Heart left ventricle (tissue), 16 donors: ENCODE results near the gene LRRTM4. TPM values are rescaled to one million over a fixed set of nuclear protein-coding genes. Genes with fewer than 3 reads are reported as not detected.
"Not testable (repeated sequence)": the region's sequence is repeated elsewhere in the genome, so short reads cannot be mapped to it uniquely, and the experiment has no call there.

Experiments used
- ATAC-seq, 4 donors: fragments of 200-7000 bp; cut with Tn5 transposase; one replicate each; pipeline ENCODE4 v1.9.1; 2020 to 2022; ENCODE audit warnings: moderate library complexity in 4 of 4, mild to moderate bottlenecking in 3 of 4, moderate number of reproducible peaks in 1 of 4
- DNase-seq, 5 donors: peaks; one replicate each; pipeline ENCODE4 v3.0.0-alpha.2; 2020
- H3K27ac ChIP-seq, 12 donors: fragments of 200-600 bp; sonication (generic) in 4 of 12; one replicate each; pipeline versions ENCODE4 v1.5.0 to v1.8.0; 2016 to 2022; ENCODE audit warnings: mild to moderate bottlenecking in 2 of 12
- H3K27me3 ChIP-seq, 9 donors: fragments of 200-600 bp; sonication (generic) in 2 of 9; one replicate each; pipeline versions ENCODE4 v1.5.1 to v1.8.0; 2016 to 2022; ENCODE audit warnings: mild to moderate bottlenecking in 3 of 9
- H3K36me3 ChIP-seq, 9 donors: fragments of 200-600 bp; sonication (generic) in 2 of 9; one replicate each; pipeline versions ENCODE4 v1.5.0 to v1.8.0; 2018 to 2022; ENCODE audit warnings: mild to moderate bottlenecking in 2 of 9
- H3K4me1 ChIP-seq, 12 donors: fragments of 200-600 bp; sonication (generic) in 4 of 12; one replicate each; pipeline versions ENCODE4 v1.5.0 to v1.8.0; 2016 to 2022; ENCODE audit warnings: mild to moderate bottlenecking in 3 of 12
- H3K4me3 ChIP-seq, 12 donors: fragments of 200-600 bp; sonication (generic) in 4 of 12; one replicate each; pipeline versions ENCODE4 v1.5.0 to v1.8.0; 2017 to 2022; ENCODE audit warnings: mild to moderate bottlenecking in 9 of 12, moderate library complexity in 4 of 12
- H3K9me3 ChIP-seq, 12 donors: fragments of 200-600 bp; sonication (generic) in 4 of 12; one replicate each; pipeline versions ENCODE4 v1.5.0 to v1.8.0; 2016 to 2022; ENCODE audit warnings: mild to moderate bottlenecking in 1 of 12
- POLR2A ChIP-seq, 2 donors: fragments of 450-650 bp; IDR thresholded peaks; one replicate each; pipeline ENCODE4 v1.6.1; 2017; ENCODE audit warnings: antibody characterized with exemption in 2 of 2, mild to moderate bottlenecking in 2 of 2, moderate library complexity in 2 of 2
- WGBS, 4 donors: extraction: QIAGEN DNeasy Blood & Tissue Kit in 2 of 4; methylation state at CpG; one replicate each; pipeline versions ENCODE4 v1.1.5 to v1.1.7; 2013 to 2018; 5-methylcytosine and 5-hydroxymethylcytosine counted together
- intact Hi-C, 10 donors: fragments of 100-400 bp; cut with DNase I; formaldehyde crosslinking; loops; one replicate each; pipeline versions ENCODE4 v1.11.1 to v1.14.2; 2022
- polyA plus RNA-seq, 2 donors: library from polyadenylated mRNA; stranded (reverse); fragments of 200-250 nt; gene quantifications; one replicate each; pipeline ENCODE4 v1.2.3, GENCODE V29; 2013
- total RNA-seq, 9 donors: library from RNA; depleted of rRNA in 2 of 9; stranded (reverse); fragments of >200 nt in 2 of 9; fragmentation: NEBNext Ultra II Directional in 3 of 9; extraction: Animal tissue kit (Norgen Biotek cat#: 25700) in 3 of 9; gene quantifications; one replicate each; pipeline versions ENCODE4 v1.1.0 to v1.2.4, GENCODE V29; 2016 to 2023
- TF ChIP-seq, protein P1 (sequence below), 12 donors: fragments of 200-600 bp; sonication (generic) in 4 of 12; IDR thresholded peaks; one replicate each; pipeline versions ENCODE4 v1.5.0 to v1.8.0; 2018 to 2022; ENCODE audit warnings: antibody characterized with exemption in 12 of 12, mild to moderate bottlenecking in 5 of 12
- donor health status: ischemic (EF 13 %, LVEDD 7.1; RV severe dilation, severe dysfunction).
- donor health status: healthy with polysubstance abuse.
- donor health status: DM: no; HTN: yes; CAD: no.
- donor health status: DM: no; HTN: no; CAD: no.
- donor health status: ischemic (EF 25% LVEDD 6.9; RV normal size, moderate dysfunction).
- donor health status: ischemic (EF 25% LVEDD 5.7; RV mildly dilated, moderate dysfunction).
- donor health status: healthy.
- donor health status: DM: yes; HTN: yes; CAD: no.
- donor health status: ischemic (EF 35%, LVEDD 5.7; RV mildly dilated, moderate dysfunction).
- donor health status: nonischemic (EF 11% LVEDD 7.7; RV severe dilation, severe dysfunction).
- donor health status: DM: yes; HTN: yes; CAD: no.
- donor health status: PGD.
- donor health status: ischemic (EF 29% LVEDD 5.4; RV normal size, mild dysfunction).
- donor health status: nonischemic (EF 23%, LVEDD 6.1; RV moderate dilation, normal function).

The LRRTM4 gene
- total and polyA plus RNA-seq, 11 donors = 0.15 to 1.3 (median 0.50) TPM; not detected in 1

DNA sequence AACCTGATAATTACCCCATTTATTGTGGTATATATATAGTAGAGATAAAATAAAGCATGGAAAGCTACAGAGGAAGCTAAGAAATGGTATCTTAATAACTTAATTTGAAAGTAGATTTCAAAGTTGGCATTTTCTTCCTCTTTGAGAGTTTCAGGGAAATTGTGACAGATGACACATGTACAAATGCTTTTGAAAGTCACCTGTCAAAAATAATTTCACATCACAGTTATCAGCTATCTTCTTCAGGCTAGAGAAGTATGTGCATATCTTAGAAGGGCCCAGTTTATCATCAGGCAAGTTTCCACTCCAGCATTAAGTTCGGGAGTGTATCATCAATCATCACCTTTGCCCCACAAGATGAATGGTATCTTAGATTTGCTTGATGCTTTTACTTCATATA, 457.9 kb downstream of the LRRTM4 start:
- WGBS, 4 donors = 21 to 39% (median 24%) methylated on average over 1 of the region's 1 CpG
- H3K27me3 ChIP-seq = no peaks in the 10 kb centered on the region
- intact Hi-C loops = no loop called here
- ATAC-seq (no peak), DNase-seq (no peak)
- H3K27ac ChIP-seq = no peak overlapping the region
- H3K9me3 ChIP-seq = peaks cover 0 to 6% (median 0%) of the 10 kb centered on the region in 12 donors
- TF ChIP-seq, protein P1, sequence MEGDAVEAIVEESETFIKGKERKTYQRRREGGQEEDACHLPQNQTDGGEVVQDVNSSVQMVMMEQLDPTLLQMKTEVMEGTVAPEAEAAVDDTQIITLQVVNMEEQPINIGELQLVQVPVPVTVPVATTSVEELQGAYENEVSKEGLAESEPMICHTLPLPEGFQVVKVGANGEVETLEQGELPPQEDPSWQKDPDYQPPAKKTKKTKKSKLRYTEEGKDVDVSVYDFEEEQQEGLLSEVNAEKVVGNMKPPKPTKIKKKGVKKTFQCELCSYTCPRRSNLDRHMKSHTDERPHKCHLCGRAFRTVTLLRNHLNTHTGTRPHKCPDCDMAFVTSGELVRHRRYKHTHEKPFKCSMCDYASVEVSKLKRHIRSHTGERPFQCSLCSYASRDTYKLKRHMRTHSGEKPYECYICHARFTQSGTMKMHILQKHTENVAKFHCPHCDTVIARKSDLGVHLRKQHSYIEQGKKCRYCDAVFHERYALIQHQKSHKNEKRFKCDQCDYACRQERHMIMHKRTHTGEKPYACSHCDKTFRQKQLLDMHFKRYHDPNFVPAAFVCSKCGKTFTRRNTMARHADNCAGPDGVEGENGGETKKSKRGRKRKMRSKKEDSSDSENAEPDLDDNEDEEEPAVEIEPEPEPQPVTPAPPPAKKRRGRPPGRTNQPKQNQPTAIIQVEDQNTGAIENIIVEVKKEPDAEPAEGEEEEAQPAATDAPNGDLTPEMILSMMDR (IDR thresholded peaks at IDR 0.05) = no peak
- TF ChIP-seq POLR2A (IDR thresholded peaks at IDR 0.05) = no peak
- H3K4me3 ChIP-seq = no peak overlapping the region
- no peaks in the 10 kb centered on the region for H3K36me3 ChIP-seq
- no peaks in the 10 kb centered on the region for H3K4me1 ChIP-seq

DNA sequence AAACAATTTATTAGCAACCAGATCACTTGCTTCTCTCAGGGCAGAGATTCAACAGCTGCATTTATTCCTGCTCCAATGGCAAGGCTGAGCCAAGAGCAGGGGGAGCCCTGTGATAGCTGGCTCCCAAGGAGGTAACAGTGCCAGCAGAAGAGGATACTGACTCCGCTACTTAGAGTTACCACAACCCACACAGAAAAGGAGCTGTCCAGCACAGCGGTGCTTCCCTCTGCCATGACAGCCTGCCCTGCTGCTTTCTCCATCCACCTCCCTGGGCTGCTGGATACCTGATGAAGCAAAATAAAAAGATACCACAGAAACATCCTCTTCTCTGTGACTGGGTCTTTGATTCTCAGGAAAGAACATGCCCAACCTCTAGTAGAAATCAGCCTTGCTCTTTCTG, 467.2 kb downstream of the LRRTM4 start:
- WGBS, 4 donors = 48 to 59% (median 52%) methylated on average over 2 of the region's 2 CpGs
- ATAC-seq = no peak
- H3K27me3 ChIP-seq = no peaks in the 10 kb centered on the region
- TF ChIP-seq, protein P1 (IDR thresholded peaks at IDR 0.05) = no peak
- no peak for TF ChIP-seq POLR2A (IDR thresholded peaks at IDR 0.05)
- H3K27ac ChIP-seq = no peak overlapping the region
- intact Hi-C loops = no loop called here
- no peaks in the 10 kb centered on the region for H3K36me3 ChIP-seq
- no peak overlapping the region for H3K4me3 ChIP-seq
- H3K4me1 ChIP-seq = no peaks in the 10 kb centered on the region
- no peak for DNase-seq
- H3K9me3 ChIP-seq = no peaks in the 10 kb centered on the region

DNA sequence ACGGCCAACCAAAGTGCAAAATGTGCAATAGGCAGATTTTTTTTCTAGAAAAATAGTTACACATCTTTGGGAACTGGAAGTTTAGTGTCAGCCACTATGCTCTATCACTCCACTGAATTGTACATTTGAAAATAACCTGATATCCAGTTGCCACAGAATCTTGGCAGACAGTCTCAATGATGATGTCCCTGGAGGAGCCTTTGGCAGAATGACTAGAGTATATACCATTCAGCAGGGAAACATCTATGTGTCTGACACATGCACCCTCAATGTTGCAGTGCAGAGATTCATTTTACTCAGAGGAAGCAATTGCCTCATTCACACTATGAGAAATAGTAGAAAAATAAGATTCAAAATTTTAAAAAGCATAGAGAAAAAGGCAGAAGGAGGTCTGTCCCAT, 475.8 kb downstream of the LRRTM4 start:
- ATAC-seq (no peak), DNase-seq (no peak)
- Histone ChIP-seq H3K9me3 (peaks cover 0 to 6% (median 0%) of the 10 kb centered on the region in 12 donors), H3K36me3 (no peaks in the 10 kb centered on the region), H3K4me1 (no peaks in the 10 kb centered on the region), H3K4me3 (no peak overlapping the region), H3K27me3 (no peaks in the 10 kb centered on the region), H3K27ac (no peak overlapping the region)
- WGBS, 4 donors = 40 to 59% (median 55%) methylated on average over 1 of the region's 1 CpG
- intact Hi-C loops = no loop called here
- TF ChIP-seq POLR2A (IDR thresholded peaks at IDR 0.05) = no peak
- TF ChIP-seq, protein P1 (IDR thresholded peaks at IDR 0.05) = no peak

DNA sequence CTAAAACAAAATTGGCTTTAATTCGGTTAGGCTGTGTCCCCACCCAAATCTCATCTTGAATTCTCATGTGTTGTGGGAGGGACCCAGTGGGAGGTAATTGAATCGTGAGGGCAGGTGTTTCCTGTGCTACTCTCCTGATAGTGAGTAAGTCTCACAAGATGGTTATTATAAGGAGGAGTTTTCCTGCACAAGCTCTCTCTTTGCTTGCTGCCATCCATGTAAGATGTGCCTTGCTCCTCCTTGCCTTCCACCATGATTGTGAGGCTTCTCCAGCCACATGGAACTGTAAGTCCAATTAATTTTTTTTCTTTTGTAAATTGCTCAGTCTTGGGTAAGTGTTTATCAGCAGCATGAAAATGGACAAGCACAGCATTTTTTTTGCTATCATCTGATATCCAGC, 476.7 kb downstream of the LRRTM4 start:
- H3K4me1 ChIP-seq, DNase-seq, H3K36me3 ChIP-seq, H3K4me3 ChIP-seq, H3K9me3 ChIP-seq, intact Hi-C loops, H3K27me3 ChIP-seq, ATAC-seq, H3K27ac ChIP-seq: not testable (repeated sequence)
- 65 to 74% (median 70%) methylated on average over 2 of the region's 2 CpGs for WGBS, 4 donors

DNA sequence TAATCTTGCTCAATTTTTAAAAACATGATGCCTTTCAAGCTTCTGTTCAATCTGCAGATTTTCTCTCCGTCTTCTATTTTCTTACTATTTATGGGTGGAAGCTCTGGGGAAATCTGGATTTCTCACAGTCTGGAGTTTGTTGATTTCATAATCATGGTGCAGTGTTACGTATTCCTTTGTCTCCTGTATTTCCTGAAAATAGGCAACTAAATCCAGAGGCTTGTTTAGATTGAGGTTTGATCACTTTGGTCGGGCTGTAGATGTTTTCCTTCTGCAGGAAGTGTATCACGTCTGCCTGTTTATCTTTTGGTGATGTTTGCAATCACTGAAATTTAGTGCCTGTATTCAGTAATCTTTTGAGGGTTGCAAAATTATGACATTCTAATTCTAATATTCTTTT, 487.7 kb downstream of the LRRTM4 start:
- WGBS, 4 donors = 28 to 42% (median 37%) methylated on average over 4 of the region's 4 CpGs
- intact Hi-C loops = no loop called here
- TF ChIP-seq POLR2A (IDR thresholded peaks at IDR 0.05) = no peak
- TF ChIP-seq, protein P1 (IDR thresholded peaks at IDR 0.05) = no peak

DNA sequence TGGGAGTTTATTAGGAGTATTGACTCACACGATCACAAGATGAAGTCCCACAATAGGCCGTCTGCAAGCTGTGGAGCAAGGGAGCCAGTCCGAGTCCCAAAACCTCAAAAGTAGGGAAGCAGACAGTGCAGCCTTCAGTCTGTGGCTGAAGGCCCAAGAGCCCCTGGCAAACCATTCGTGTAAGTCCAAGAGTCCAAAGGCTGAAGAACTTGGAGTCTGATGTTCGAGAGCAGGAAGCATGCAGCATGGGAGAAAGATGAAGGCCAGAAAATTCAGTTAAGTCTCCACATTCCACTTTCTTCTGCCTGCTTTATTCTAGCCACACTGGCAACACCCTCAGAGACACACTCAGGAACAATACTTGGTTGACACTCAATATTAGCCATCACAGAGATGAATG, 492.9 kb downstream of the LRRTM4 start:
- H3K27ac ChIP-seq, intact Hi-C loops, DNase-seq, H3K27me3 ChIP-seq, H3K36me3 ChIP-seq, H3K4me3 ChIP-seq, H3K9me3 ChIP-seq, H3K4me1 ChIP-seq, ATAC-seq: not testable (repeated sequence)
- 86 to 91% (median 89%) methylated on average over 5 of the region's 5 CpGs for WGBS, 4 donors

More for the DNA sequence above, 487.7 kb downstream of the LRRTM4 start:
- DNase-seq = no peak
- Histone ChIP-seq H3K27ac (no peak overlapping the region), H3K9me3 (no peaks in the 10 kb centered on the region), H3K4me3 (no peak overlapping the region), H3K27me3 (no peaks in the 10 kb centered on the region), H3K36me3 (no peaks in the 10 kb centered on the region), H3K4me1 (no peaks in the 10 kb centered on the region)
- no peak for ATAC-seq
